GM12878 (cell line): ENCODE measurements around the gene CRYAB. TPM values are rescaled to one million over a fixed set of nuclear protein-coding genes. Genes with fewer than 3 reads are reported as not detected.

Experiments
- ATAC-seq: fragments of 200-7000 bp; cut with Tn5 transposase; 3 replicates; pipeline ENCODE4 v1.9.1; 2020; ENCODE audit warnings: mild to moderate bottlenecking, moderate library complexity
- BruUV-seq: library from RNA; stranded (reverse); fragments of 400-500 nt; replicated peaks from 2 replicates; lab custom pipeline; 2021; lab: Mats Ljungman, UMichigan
- CTCF ChIA-PET: fragments of 300-600 bp; sonication (Branson Sonifier 250); formaldehyde crosslinking; extraction: SDS; loops from one replicate; lab custom pipeline; 2021; ENCODE audit warnings: inconsistent platforms; lab: Yijun Ruan, JAX
- POLR2A ChIA-PET: fragments of 350-600 bp; formaldehyde crosslinking; extraction: SDS; loops from one replicate; lab custom pipeline; 2021; ENCODE audit warnings: inconsistent platforms; lab: Charles Lee
- RAD21 ChIA-PET: fragments of 300-600 bp; sonication (Branson Sonifier 250); formaldehyde crosslinking; loops from one replicate; lab custom pipeline; 2023; ENCODE audit warnings: antibody characterized with exemption; ENCODE audit not compliant: unreplicated experiment; lab: Charles Lee
- SMC1A ChIA-PET: fragments of 300-600 bp; sonication (Branson Sonifier 250); formaldehyde crosslinking; loops from one replicate; lab custom pipeline; 2023; ENCODE audit not compliant: unreplicated experiment, uncharacterized antibody; lab: Charles Lee
- DNase-seq: peaks from one replicate; pipeline ENCODE4 v3.0.0-alpha.2; 2011; ENCODE audit warnings: low read depth, low spot score
- FAIRE-seq: peaks from 3 replicates; lab custom pipeline; 2011; peaks lifted over from hg19 to GRCh38; lab: Jason Lieb, UNC
- H2AFZ ChIP-seq: 2 replicates; pipeline ENCODE4 v1.6.0; 2011; ENCODE audit warnings: low read depth, low read length, control low read depth; ENCODE audit not compliant: control insufficient read depth
- H3K27ac ChIP-seq: 2 replicates; pipeline ENCODE4 v1.5.1; 2011; ENCODE audit warnings: control low read depth; ENCODE audit not compliant: control insufficient read depth, insufficient read depth
- H3K27me3 ChIP-seq, 2 experiments: replicated peaks in 1 of 2; 2 replicates each; pipeline versions ENCODE4 v1.6.0 to v1.6.1; 2011; ENCODE audit warnings: low read length in 1 of 2; ENCODE audit not compliant: control insufficient read depth in 2 of 2, insufficient read depth in 2 of 2
- H3K36me3 ChIP-seq, 2 experiments: 2 replicates each; pipeline ENCODE4 v1.5.1; 2011; ENCODE audit warnings: low read length in 1 of 2; ENCODE audit not compliant: control insufficient read depth in 2 of 2, insufficient read depth in 2 of 2
- H3K4me1 ChIP-seq: 2 replicates; pipeline ENCODE4 v1.6.1; 2011; ENCODE audit warnings: mild to moderate bottlenecking, low read length, moderate library complexity, mixed read lengths; ENCODE audit not compliant: control insufficient read depth, insufficient read depth
- H3K4me2 ChIP-seq: 2 replicates; pipeline ENCODE4 v1.6.0; 2011; ENCODE audit warnings: control low read depth; ENCODE audit not compliant: control insufficient read depth, insufficient read depth
- H3K4me3 ChIP-seq: fragments of 200-600 bp; sonication (generic); 2 replicates; pipeline ENCODE4 v1.5.1; 2016
- H3K79me2 ChIP-seq: 2 replicates; pipeline ENCODE4 v1.6.0; 2011; ENCODE audit warnings: low read length; ENCODE audit not compliant: control insufficient read depth, insufficient read depth
- H3K9ac ChIP-seq: 2 replicates; pipeline ENCODE4 v1.8.0; 2011; ENCODE audit warnings: low read length, control low read depth, mixed read lengths; ENCODE audit not compliant: control insufficient read depth, insufficient read depth
- H3K9me3 ChIP-seq: replicated peaks from 3 replicates; pipeline ENCODE4 v1.5.1; 2011; ENCODE audit warnings: mild to moderate bottlenecking, low read length; ENCODE audit not compliant: control insufficient read depth, insufficient read depth
- H4K20me1 ChIP-seq: 2 replicates; pipeline ENCODE4 v1.6.0; 2011; ENCODE audit not compliant: control insufficient read depth, insufficient read depth
- CBX5 ChIP-seq: sonication (generic); IDR thresholded peaks from 2 replicates; pipeline ENCODE4 v1.6.1; 2016; ENCODE audit warnings: low read depth, moderate library complexity, mild to moderate bottlenecking, inconsistent platforms
- FOS ChIP-seq: IDR thresholded peaks from 3 replicates; pipeline ENCODE4 v1.6.1; 2011; ENCODE audit warnings: borderline replicate concordance; ENCODE audit not compliant: insufficient read length; ENCODE audit errors: extremely low read depth
- KLF5 ChIP-seq: fragments of 450-650 bp; IDR thresholded peaks from 2 replicates; pipeline ENCODE4 v1.6.1; 2014; ENCODE audit warnings: mild to moderate bottlenecking; ENCODE audit not compliant: partially characterized antibody
- MEF2B ChIP-seq: fragments of 450-650 bp; IDR thresholded peaks from 2 replicates; pipeline ENCODE4 v1.6.1; 2018; ENCODE audit warnings: mild to moderate bottlenecking, moderate library complexity; ENCODE audit not compliant: partially characterized antibody, poor library complexity, severe bottlenecking
- MTA3 ChIP-seq: IDR thresholded peaks from 2 replicates; pipeline ENCODE4 v1.6.1; 2012; ENCODE audit warnings: low read length, inconsistent platforms, borderline replicate concordance
- NFXL1 ChIP-seq: fragments of 450-650 bp; IDR thresholded peaks from 2 replicates; pipeline ENCODE4 v1.6.1; 2017; ENCODE audit warnings: antibody characterized with exemption, mild to moderate bottlenecking, borderline replicate concordance
- NR2C1 ChIP-seq: fragments of 450-650 bp; IDR thresholded peaks from 2 replicates; pipeline ENCODE4 v1.6.1; 2017; ENCODE audit warnings: antibody characterized with exemption, mild to moderate bottlenecking, moderate library complexity
- NR2C2 ChIP-seq: IDR thresholded peaks from 2 replicates; pipeline ENCODE4 v1.6.1; 2011; ENCODE audit warnings: borderline replicate concordance, low read depth; ENCODE audit not compliant: control insufficient read depth, insufficient read length
- PML ChIP-seq: IDR thresholded peaks from 2 replicates; pipeline ENCODE4 v1.6.1; 2012; ENCODE audit warnings: low read length, inconsistent platforms
- SIX5 ChIP-seq: IDR thresholded peaks from 2 replicates; pipeline ENCODE4 v1.6.1; 2011; ENCODE audit warnings: mild to moderate bottlenecking, low read depth, low read length, moderate library complexity; ENCODE audit not compliant: severe bottlenecking
- SMAD5 ChIP-seq: IDR thresholded peaks from 2 replicates; pipeline ENCODE4 v1.6.1; 2016; ENCODE audit warnings: antibody characterized with exemption, low read depth
- WRNIP1 ChIP-seq: IDR thresholded peaks from 2 replicates; pipeline ENCODE4 v1.6.1; 2011; ENCODE audit warnings: low read depth, low read length, improper control_type of control experiment, borderline replicate concordance
- ZNF217 ChIP-seq: fragments of 450-650 bp; IDR thresholded peaks from 2 replicates; pipeline ENCODE4 v1.6.1; 2017; ENCODE audit warnings: antibody characterized with exemption, mild to moderate bottlenecking
- WGBS: methylation state at CpG from one replicate; pipeline ENCODE4 v1.1.6; 2016; ENCODE audit warnings: low lambda C conversion rate; ENCODE audit not compliant: insufficient replicate concordance, insufficient coverage; ENCODE audit errors: missing lambda C conversion rate; 5-methylcytosine and 5-hydroxymethylcytosine counted together
- in situ Hi-C: fragments of 300-500 bp; cut with MboI; formaldehyde crosslinking; loops from 9 replicates; pipeline ENCODE4 v1.14.3; 2018; ENCODE audit warnings: mixed read lengths
- intact Hi-C: fragments of 100-400 bp; cut with micrococcal nuclease; formaldehyde crosslinking; loops from one replicate; pipeline ENCODE4 v1.14.2; 2022; ENCODE audit not compliant: unreplicated experiment
- polyA plus RNA-seq, 11 experiments: library from polyadenylated mRNA; depleted of rRNA in 4 of 11; unstranded in 6 of 11; stranded (reverse) in 5 of 11; fragments of >200 nt; fragmentation: Nextera tagmentation in 4 of 11; fragmentation: Illumina TruSeq in 1 of 11; extraction: Ambion mirVana in 4 of 11; extraction: Trizol in 1 of 11; gene quantifications; 1 replicate in 1 of 11; 2 replicates in 10 of 11; pipeline versions ENCODE4 v1.2.1 to v1.2.3, GENCODE V29; 2011 to 2016; ENCODE audit warnings: inconsistent platforms in 2 of 11, missing spikeins in 2 of 11, low read depth in 1 of 11
- total RNA-seq, 4 experiments: library from RNA; depleted of rRNA in 3 of 4; stranded (reverse); fragments of >200 nt in 3 of 4; fragmentation: Illumina TruSeq in 1 of 4; extraction: Trizol in 1 of 4; gene quantifications; 2 replicates each; pipeline versions ENCODE4 v1.2.1 to v1.2.3, GENCODE V29; 2013 to 2021
- TF ChIP-seq, protein P1 (sequence below): fragments of 450-650 bp; IDR thresholded peaks from 2 replicates; pipeline ENCODE4 v1.6.1; 2017; ENCODE audit warnings: antibody characterized with exemption, mild to moderate bottlenecking, moderate library complexity

CRYAB gene
- total and polyA plus RNA-seq, 10 of the 15 experiments (the other 5 are each of a cell fraction or from before 2014, with no cell fraction given): 0.72 to 1.0 TPM; not detected in 8

DNA sequence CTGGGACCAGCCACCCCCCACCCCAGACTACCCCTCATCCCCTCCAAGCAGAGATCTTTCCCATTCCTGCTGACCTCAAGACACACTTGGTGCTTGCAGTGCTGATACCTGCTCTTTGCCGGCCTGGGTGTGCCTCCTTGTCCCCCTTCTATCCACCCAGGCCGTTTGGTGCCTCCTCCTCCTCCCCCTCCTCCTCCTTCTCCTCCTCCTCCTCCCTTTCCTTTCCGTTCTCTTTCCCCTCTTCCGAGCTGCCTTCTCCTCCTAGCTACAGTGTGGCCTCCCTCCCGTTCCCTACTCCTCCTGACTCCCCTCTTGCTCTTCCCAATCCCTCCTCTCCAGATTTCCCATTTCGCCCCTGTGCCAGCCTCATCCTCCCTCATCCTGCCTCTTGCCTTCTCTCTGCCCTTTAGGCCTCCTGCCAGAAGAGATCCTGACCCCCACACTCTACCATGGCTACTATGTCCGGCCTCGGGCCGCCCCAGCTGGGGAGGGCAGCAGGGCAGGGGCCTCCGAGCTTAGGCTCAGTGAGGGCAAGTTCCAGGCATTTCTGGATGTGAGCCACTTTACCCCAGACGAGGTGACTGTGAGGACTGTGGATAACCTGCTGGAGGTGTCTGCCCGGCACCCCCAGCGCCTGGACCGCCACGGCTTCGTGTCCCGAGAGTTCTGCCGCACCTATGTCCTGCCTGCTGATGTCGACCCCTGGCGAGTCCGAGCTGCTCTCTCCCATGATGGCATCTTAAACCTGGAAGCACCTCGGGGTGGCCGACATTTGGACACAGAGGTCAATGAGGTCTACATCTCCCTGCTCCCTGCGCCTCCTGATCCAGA lies 1.7 kb upstream of the CRYAB start (continued):
- TF ChIP-seq, protein P1, sequence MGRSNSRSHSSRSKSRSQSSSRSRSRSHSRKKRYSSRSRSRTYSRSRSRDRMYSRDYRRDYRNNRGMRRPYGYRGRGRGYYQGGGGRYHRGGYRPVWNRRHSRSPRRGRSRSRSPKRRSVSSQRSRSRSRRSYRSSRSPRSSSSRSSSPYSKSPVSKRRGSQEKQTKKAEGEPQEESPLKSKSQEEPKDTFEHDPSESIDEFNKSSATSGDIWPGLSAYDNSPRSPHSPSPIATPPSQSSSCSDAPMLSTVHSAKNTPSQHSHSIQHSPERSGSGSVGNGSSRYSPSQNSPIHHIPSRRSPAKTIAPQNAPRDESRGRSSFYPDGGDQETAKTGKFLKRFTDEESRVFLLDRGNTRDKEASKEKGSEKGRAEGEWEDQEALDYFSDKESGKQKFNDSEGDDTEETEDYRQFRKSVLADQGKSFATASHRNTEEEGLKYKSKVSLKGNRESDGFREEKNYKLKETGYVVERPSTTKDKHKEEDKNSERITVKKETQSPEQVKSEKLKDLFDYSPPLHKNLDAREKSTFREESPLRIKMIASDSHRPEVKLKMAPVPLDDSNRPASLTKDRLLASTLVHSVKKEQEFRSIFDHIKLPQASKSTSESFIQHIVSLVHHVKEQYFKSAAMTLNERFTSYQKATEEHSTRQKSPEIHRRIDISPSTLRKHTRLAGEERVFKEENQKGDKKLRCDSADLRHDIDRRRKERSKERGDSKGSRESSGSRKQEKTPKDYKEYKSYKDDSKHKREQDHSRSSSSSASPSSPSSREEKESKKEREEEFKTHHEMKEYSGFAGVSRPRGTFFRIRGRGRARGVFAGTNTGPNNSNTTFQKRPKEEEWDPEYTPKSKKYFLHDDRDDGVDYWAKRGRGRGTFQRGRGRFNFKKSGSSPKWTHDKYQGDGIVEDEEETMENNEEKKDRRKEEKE: no peak
- TF ChIP-seq NFXL1 (no peak), MTA3 (no peak)

DNA sequence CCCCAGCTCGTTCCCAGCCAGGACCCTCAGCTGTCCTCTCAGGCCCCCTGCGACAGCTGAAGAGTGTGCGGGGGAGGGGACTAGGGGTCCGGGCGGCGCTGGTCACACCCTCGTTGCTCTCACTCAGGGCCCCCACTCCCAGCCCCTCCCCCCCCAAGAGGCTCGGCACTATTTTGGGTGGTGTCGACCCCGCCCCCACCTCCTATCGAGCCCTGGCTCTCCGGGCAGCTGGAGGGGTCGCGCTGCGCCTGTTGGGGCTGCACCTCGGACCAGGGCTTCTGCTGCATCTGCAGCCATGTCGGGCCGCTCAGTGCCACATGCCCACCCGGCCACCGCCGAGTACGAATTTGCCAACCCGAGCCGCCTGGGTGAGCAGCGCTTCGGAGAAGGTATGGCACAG lies 965 bp upstream of the CRYAB start, which contains the start of gene HSPB2:
TSS of gene HSPB2 (plus strand) at position 200 of the 400 bp plus-strand sequence. CDS start at position 296, 96 bp downstream.
- BruUV-seq: no TSS peak
- Histone ChIP-seq H3K4me3 (no peak within 1 kb of the TSS), H3K36me3 (no peaks in the 10 kb centered on the region), H2AFZ (no peak within 1 kb of the TSS), H3K4me1 (no peaks in the 10 kb centered on the region), H3K27ac (no peak within 1 kb of the TSS), H3K27me3 (no peaks in the 10 kb centered on the region; a peak in 2 of 4 replicates), H3K9me3 (no peaks in the 10 kb centered on the region), H4K20me1 (no peaks in the 10 kb centered on the region), H3K79me2 (no peaks in the 10 kb centered on the region), H3K9ac (no peak within 1 kb of the TSS), H3K4me2 (no peak within 1 kb of the TSS)
- CTCF ChIA-PET: interaction anchor here (1.4 kb wide), 1 partner anchor 14 kb away, joined by 5 read pairs; no protein-coding TSS in a partner anchor
- ATAC-seq (no peak), FAIRE-seq (no peak), DNase-seq (no peak)
- in situ Hi-C loops: no loop called here
- TF ChIP-seq ZNF217: no peak
- no peak for TF ChIP-seq WRNIP1
- TF ChIP-seq SMAD5: no peak
- TF ChIP-seq NR2C1: no peak
- TF ChIP-seq FOS: no peak
- TF ChIP-seq MEF2B: no peak
- TF ChIP-seq PML: no peak
- TF ChIP-seq KLF5: no peak
- TF ChIP-seq SIX5: no peak
- TF ChIP-seq NR2C2: no peak
- no peak for TF ChIP-seq CBX5
- POLR2A ChIA-PET: interaction anchor here (0.6 kb wide), 1 partner anchor 17 kb away, joined by 3 read pairs; no protein-coding TSS in a partner anchor
- SMC1A ChIA-PET: no interaction called here
- RAD21 ChIA-PET: no interaction called here
- intact Hi-C loops: no loop called here
- WGBS: 27% methylated on average over 12 of the region's 26 CpGs
